HL-60/S4 treated with retinoic acid at 250 ng/mL for 4 days and 3 days (cell line): ENCODE data around the gene ZNF667.

ENCODE experiments used
- in situ Hi-C: fragments of 300-500 bp; cut with MboI; formaldehyde crosslinking; loops from 2 replicates; pipeline ENCODE4 v1.7.0; 2022; ENCODE audit warnings: low sequenced_read_pairs

Gene ZNF667

GRCh38 chr19:56476651-56477428 is at the start of gene ZNF667:
Gene ZNF667 (minus strand): TSS chr19:56477345. CDS start chr19:56462370, 14,975 bp downstream.
- in situ Hi-C loops = no loop called here

GRCh38 chr19:56525214-56525860 is 48.2 kb upstream of the ZNF667 start:
- in situ Hi-C loops = no loop called here

DNA sequence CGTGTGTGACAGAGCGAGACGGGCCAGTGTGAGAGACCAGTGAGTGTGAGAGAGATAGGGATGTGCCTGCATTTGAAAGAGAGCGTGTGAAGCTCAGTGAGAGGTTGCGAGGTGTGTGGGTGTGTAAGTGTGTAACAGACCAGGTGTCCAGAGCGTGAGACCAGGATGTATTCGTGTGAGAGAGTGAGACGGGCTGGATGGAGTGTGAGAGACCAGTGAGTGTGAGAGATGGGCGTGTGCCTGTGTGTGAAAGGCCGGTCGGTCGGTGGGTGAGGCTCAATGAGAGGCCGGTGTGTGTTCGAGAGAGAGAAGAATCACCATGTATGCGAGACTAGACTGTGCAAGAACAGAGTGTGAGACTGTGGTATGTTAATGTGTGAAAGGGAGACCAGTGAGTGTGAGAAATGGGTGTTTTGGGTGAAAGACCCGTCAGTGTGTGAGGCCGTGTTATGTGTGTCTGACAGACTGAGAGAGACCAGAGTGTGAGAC is 31.2 kb upstream of the ZNF667 start:
- in situ Hi-C loops = no loop called here

DNA sequence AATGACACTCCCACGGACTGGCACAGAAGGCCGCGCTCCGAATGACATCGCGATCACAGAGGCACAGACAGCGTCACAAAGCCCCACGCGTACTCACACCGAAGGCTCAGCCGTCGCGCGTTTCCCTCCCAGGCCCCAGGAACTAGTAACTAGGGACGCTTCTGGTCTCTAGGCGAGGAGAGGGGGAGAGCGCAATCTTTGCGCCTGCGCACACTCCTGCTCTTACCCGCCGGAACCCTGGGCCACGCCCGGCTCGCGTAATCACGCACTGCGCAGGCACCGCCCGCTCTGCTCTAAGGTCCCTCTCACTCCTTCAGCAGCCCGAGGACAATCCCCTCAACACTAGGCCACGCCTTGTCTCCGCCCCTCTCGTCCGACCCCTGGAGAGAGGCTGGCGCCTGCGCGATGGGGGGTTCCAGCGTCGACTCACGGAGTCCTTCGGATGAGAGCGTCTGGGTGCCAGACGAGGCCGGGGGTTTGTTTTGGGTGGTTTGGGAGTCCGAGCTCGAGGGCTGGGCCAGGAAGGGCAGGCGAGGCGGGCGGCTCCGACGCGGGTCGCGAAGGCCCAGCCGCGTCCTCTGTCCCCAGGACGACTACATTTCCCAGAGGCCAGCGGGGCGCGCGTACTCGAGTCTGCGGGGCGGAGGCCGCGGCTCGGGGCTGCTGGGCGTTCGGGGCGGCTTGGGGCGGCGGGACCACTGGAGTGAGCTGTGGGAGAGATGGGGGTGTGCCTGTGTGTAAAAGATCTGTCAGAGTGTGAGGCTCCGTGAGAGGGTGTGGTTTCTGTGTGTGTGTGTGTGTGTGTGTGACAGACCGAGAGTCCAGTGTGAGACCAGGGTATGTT is 30.5 kb upstream of the ZNF667 start, which contains the start of gene ZNF471:
Gene ZNF471 (plus strand): TSS at position 410 of the 844 bp plus-strand sequence. CDS start 3,717 bp downstream, outside the sequence.
- in situ Hi-C loops = no loop called here

DNA sequence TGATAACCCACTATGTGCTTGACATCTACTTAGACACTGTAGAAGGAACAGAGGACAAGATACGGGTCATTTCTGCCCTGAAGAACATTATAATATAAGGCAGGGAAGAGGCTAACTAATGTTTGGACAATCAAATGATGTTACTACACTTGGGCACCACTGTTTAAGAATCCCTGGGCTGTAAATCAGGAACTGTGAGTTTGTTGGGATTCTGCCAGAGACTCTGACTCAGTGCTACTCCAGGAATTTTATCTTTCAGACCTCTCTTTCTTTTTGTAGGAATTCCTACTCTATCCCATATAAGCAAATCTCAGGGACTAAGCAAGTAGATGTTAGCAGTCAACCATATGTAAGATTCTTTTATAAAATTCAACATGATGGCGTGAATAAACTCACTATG is 27.4 kb upstream of the ZNF667 start:
- in situ Hi-C loops = no loop called here

GRCh38 chr19:56491399-56491798 is 14.3 kb upstream of the ZNF667 start:
- in situ Hi-C loops = no loop called here

DNA sequence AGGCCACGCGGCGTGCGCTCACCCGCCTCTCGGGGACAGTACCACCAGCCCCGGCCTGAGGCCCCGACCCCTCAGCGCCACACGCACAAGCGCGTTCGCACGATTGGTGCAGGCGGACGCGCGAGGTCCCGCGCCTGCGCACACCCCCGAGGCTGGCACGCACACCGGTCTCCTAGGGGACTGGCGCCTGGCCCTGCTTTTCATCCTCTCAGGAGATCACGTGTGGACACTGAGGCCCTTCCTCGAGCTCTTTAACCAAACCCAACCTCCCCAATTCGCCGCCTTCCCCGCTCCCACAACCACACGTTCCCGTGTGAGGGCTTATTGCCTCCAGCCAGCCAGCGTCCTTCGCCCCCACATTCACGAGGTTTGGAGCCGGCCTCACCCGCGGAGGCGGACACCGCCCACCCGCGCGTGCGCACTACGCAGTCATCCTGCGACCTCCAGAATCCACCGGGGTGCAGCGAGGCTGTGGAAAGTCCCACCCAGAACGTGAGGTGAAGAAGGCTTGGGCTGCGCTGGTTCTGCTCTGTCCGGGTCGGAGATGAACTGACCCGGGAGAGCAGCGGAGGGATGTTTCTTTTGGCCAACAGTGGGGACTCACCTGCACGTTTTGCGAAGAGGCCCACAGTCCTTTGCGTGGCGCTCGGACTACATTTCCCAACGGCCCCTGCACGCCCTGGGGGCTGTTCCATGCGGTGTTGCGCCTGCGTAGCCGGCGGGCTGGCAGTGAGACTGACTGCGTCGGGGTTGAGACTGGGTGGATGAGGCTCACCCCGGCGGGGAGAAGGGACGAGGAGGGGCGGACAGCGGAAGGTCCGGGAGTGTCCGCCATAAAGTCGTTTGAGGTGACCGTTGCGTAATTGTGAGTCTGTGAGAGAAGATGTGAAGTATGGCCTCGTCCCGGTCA is 539 bp upstream of the ZNF667 start:
- in situ Hi-C loops = no loop called here

DNA sequence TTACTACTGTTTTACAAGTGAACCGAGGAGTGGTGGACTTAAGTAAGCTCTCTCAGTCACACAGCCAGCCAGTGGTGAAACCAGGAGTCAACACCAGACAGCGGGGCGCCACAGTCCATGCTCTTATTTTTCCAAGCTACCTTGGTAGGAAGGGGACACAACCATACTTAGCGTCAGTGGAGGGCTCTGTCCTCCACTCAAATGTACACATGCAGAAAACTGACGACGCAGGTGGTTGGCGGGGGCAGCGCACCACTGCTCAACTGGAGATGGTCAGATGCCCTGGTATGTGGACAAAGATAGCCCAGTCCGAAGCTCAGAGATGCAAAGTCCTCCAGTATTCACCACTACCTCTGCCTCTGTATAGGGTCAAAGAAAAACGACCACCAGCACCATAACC is 1.1 kb downstream of the ZNF667 start:
- in situ Hi-C loops = no loop called here

GRCh38 chr19:56474308-56474707 is 2.8 kb downstream of the ZNF667 start:
- in situ Hi-C loops = no loop called here

GRCh38 chr19:56441206-56441792 is 35.8 kb downstream of the ZNF667 start:
- in situ Hi-C loops = no loop called here

GRCh38 chr19:56423985-56424353 is 53.2 kb downstream of the ZNF667 start:
- in situ Hi-C loops = no loop called here

GRCh38 chr19:56423276-56423984 is 53.7 kb downstream of the ZNF667 start:
- in situ Hi-C loops = no loop called here

GRCh38 chr19:56405062-56405461 is 72.1 kb downstream of the ZNF667 start:
- in situ Hi-C loops = no loop called here

DNA sequence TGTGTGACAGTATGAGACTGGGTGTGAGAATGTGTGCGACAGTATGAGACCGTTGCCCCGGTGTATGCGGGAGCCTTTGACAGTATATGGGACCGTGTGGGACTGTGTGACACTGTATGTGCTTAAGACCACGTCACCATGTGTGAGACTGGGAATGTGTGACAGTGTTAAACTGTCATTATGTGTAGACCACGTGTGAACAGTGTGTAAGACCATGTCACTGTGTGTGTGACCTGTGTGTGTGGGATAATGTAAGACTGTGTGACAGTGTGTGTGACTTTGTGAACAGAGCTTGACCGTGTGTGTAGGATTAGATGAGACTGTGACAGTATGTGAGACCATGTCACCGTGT is 72.5 kb downstream of the ZNF667 start:
- in situ Hi-C loops = no loop called here

- in situ Hi-C loops = no loop called here
Measured at GRCh38 chr19:56403764-56404704, 73.1 kb downstream of the ZNF667 start, which contains the start of gene ZNF583. Gene ZNF583 (plus strand): TSS chr19:56404332. CDS start chr19:56407115, 2,783 bp downstream.

DNA sequence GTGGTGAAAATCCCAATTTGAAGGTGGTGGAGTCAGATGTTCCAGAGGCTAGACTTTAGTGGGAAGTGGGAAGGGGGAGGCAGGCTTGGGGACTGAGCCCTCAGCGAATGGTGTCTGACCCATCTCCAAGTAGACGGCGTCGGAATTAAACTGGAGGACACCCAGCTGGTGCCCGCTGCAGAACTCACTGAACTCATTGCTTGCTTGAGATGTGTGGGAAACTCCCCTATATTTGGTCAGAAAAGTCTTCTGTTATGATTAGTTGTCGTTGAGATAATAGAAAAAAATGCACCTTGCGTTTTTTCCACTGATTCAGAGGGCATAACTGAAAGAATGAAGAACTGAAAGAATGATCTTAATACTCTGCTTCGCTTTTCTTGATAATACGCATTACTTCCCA is 73.9 kb downstream of the ZNF667 start:
- in situ Hi-C loops = no loop called here

- in situ Hi-C loops = no loop called here
Measured at GRCh38 chr19:56400485-56400884, 76.7 kb downstream of the ZNF667 start.

DNA sequence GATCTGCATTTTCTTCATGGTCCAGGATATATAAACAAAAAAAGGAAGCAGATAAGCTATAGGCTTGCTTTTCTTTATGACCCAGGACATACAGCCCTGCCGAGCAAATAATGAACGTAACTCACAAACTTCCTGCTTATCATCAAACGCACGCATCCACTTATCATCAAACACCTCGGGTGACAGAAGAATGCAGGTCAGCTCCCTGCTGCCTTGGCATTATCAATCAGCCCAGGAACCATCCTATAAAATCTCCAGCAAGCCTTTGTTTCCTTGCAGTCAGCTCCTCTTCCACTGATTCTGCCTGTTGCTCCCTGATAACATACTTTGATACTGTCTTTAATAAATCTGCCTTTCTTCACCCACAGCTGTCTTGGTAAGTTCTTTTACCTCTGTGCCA is 78.3 kb downstream of the ZNF667 start:
- in situ Hi-C loops = no loop called here
